GM23338 (cell line): ENCODE measurements around the gene CTRB1. TPM values are rescaled to one million over a fixed set of nuclear protein-coding genes. Genes with fewer than 3 reads are reported as not detected.

Source experiments
- ATAC-seq: fragments of 200-7000 bp; cut with Tn5 transposase; 3 replicates; pipeline ENCODE4 v1.9.1; 2020
- DNase-seq: peaks from one replicate; pipeline ENCODE4 v3.0.0-alpha.2; 2015; ENCODE audit warnings: low spot score
- H2AFZ ChIP-seq: fragments of 200-600 bp; sonication (generic); 2 replicates; pipeline ENCODE4 v1.8.0; 2016; ENCODE audit warnings: antibody characterized with exemption, mild to moderate bottlenecking, moderate library complexity
- H3F3A ChIP-seq: fragments of 200-600 bp; sonication (generic); replicated peaks from 2 replicates; pipeline ENCODE4 v1.8.0; 2017; ENCODE audit warnings: antibody characterized with exemption, mixed run types, low read depth
- H3K27ac ChIP-seq: fragments of 200-600 bp; sonication (generic); 2 replicates; pipeline ENCODE4 v1.6.1; 2016; ENCODE audit warnings: low read depth
- H3K27me3 ChIP-seq: fragments of 200-600 bp; sonication (generic); 2 replicates; pipeline ENCODE4 v1.8.0; 2016; ENCODE audit warnings: mild to moderate bottlenecking, mixed run types, moderate library complexity; ENCODE audit not compliant: insufficient read depth
- H3K36me3 ChIP-seq: fragments of 200-600 bp; sonication (generic); 2 replicates; pipeline ENCODE4 v1.8.0; 2016; ENCODE audit warnings: mild to moderate bottlenecking; ENCODE audit not compliant: insufficient read depth
- H3K4me1 ChIP-seq: fragments of 200-600 bp; sonication (generic); 2 replicates; pipeline ENCODE4 v1.8.0; 2016; ENCODE audit warnings: mild to moderate bottlenecking, moderate library complexity; ENCODE audit not compliant: insufficient read depth
- H3K4me2 ChIP-seq: fragments of 200-600 bp; sonication (generic); 2 replicates; pipeline ENCODE4 v1.7.1; 2017; ENCODE audit warnings: mixed run types
- H3K4me3 ChIP-seq: fragments of 200-600 bp; sonication (generic); 2 replicates; pipeline ENCODE4 v1.6.1; 2016; ENCODE audit warnings: mixed run types
- H3K79me2 ChIP-seq: fragments of 200-600 bp; sonication (generic); replicated peaks from 2 replicates; pipeline ENCODE4 v1.8.0; 2017; ENCODE audit warnings: mild to moderate bottlenecking; ENCODE audit not compliant: insufficient read depth
- H3K9me2 ChIP-seq: fragments of 200-600 bp; sonication (generic); 2 replicates; pipeline ENCODE4 v1.8.0; 2017; ENCODE audit not compliant: insufficient read depth
- H4K20me1 ChIP-seq: fragments of 200-600 bp; sonication (generic); replicated peaks from 2 replicates; pipeline ENCODE4 v1.8.0; 2017; ENCODE audit warnings: mild to moderate bottlenecking; ENCODE audit not compliant: insufficient read depth
- H3K27ac Mint-ChIP-seq: 2 replicates; pipeline ENCODE4 v1.8.0; 2020; ENCODE audit warnings: inconsistent platforms, mild to moderate bottlenecking, moderate library complexity, mixed read lengths
- H3K27me3 Mint-ChIP-seq: 3 replicates; pipeline ENCODE4 v1.8.0; 2022; ENCODE audit warnings: low read depth, mild to moderate bottlenecking, moderate library complexity, mixed read lengths, inconsistent platforms; ENCODE audit not compliant: insufficient read depth, poor library complexity
- H3K36me3 Mint-ChIP-seq: 3 replicates; pipeline ENCODE4 v1.8.0; 2021; ENCODE audit warnings: low read depth, mild to moderate bottlenecking, inconsistent platforms, moderate library complexity, mixed read lengths
- H3K4me1 Mint-ChIP-seq: 3 replicates; pipeline ENCODE4 v1.8.0; 2020; ENCODE audit warnings: mild to moderate bottlenecking, inconsistent platforms, mixed read lengths
- H3K4me3 Mint-ChIP-seq: 3 replicates; pipeline ENCODE4 v1.8.0; 2021; ENCODE audit warnings: moderate library complexity, mild to moderate bottlenecking, inconsistent platforms, mixed read lengths
- H3K9me3 Mint-ChIP-seq: 3 replicates; pipeline ENCODE4 v1.8.0; 2020; ENCODE audit warnings: moderate library complexity, mild to moderate bottlenecking, inconsistent platforms, mixed read lengths
- CREB1 ChIP-seq: fragments of 250-450 bp; sonication (Bioruptor Pico); IDR thresholded peaks from 2 replicates; pipeline ENCODE4 v1.5.0; 2020; ENCODE audit warnings: low read depth, mild to moderate bottlenecking, moderate library complexity
- EZH2 ChIP-seq: fragments of 200-600 bp; sonication (generic); IDR thresholded peaks from one replicate; pipeline ENCODE4 v1.8.0; 2017; ENCODE audit warnings: antibody characterized with exemption, mild to moderate bottlenecking, low read depth; ENCODE audit not compliant: unreplicated experiment
- EZH2phosphoT487 ChIP-seq: fragments of 200-600 bp; sonication (generic); IDR thresholded peaks from one replicate; pipeline ENCODE4 v1.8.1; 2018; ENCODE audit warnings: antibody characterized with exemption; ENCODE audit not compliant: unreplicated experiment
- JUNB ChIP-seq: IDR thresholded peaks from one replicate; pipeline ENCODE4 v1.6.1; 2016; ENCODE audit warnings: antibody characterized with exemption; ENCODE audit not compliant: unreplicated experiment
- NANOG ChIP-seq: IDR thresholded peaks from 2 replicates; pipeline ENCODE4 v1.6.1; 2016; ENCODE audit warnings: antibody characterized with exemption, borderline replicate concordance
- POLR2AphosphoS5 ChIP-seq: IDR thresholded peaks from 2 replicates; pipeline ENCODE4 v1.6.1; 2016; ENCODE audit warnings: antibody characterized with exemption, low read depth
- ZNF114 ChIP-seq: fragments of 250-450 bp; sonication (Bioruptor Pico); IDR thresholded peaks from 2 replicates; pipeline ENCODE4 v1.5.0; 2020; ENCODE audit warnings: mild to moderate bottlenecking, moderate library complexity
- ZNF331 ChIP-seq: fragments of 250-450 bp; sonication (Bioruptor Pico); IDR thresholded peaks from 2 replicates; pipeline ENCODE4 v1.5.0; 2020; ENCODE audit warnings: low read depth, mild to moderate bottlenecking, moderate library complexity
- polyA plus RNA-seq: library from polyadenylated mRNA; unstranded; fragments of >200 nt; fragmentation: Nextera tagmentation; extraction: Ambion mirVana; gene quantifications from 2 replicates; pipeline ENCODE4 v1.2.1, GENCODE V29; 2016
- total RNA-seq: library from RNA; depleted of rRNA; stranded (reverse); fragments of >200 nt; shearing (Covaris generic); gene quantifications from 2 replicates; pipeline ENCODE4 v1.2.3, GENCODE V29; 2014
- TF ChIP-seq, protein P1 (sequence below): IDR thresholded peaks from 2 replicates; pipeline ENCODE4 v1.6.1; 2016; ENCODE audit warnings: antibody characterized with exemption
- TF ChIP-seq, protein P2 (sequence below): fragments of 250-450 bp; sonication (Bioruptor Pico); IDR thresholded peaks from 2 replicates; pipeline ENCODE4 v1.5.0; 2020; ENCODE audit warnings: mild to moderate bottlenecking, moderate library complexity
- TF ChIP-seq, protein P3 (sequence below), 2 experiments: fragments of 200-600 bp in 1 of 2; sonication (generic) in 1 of 2; conservative IDR thresholded peaks; 2 replicates each; pipeline versions ENCODE4 v1.5.1 to v1.6.1; 2016 to 2017; ENCODE audit warnings: antibody characterized with exemption in 2 of 2, low read depth in 2 of 2, mild to moderate bottlenecking in 2 of 2, moderate library complexity in 1 of 2
- TF ChIP-seq, protein P4 (sequence below): IDR thresholded peaks from one replicate; pipeline ENCODE4 v1.6.1; 2018; ENCODE audit warnings: antibody characterized with exemption; ENCODE audit not compliant: unreplicated experiment

The CTRB1 gene
- total and polyA plus RNA-seq, 2 experiments from 2014 or later: not detected

DNA sequence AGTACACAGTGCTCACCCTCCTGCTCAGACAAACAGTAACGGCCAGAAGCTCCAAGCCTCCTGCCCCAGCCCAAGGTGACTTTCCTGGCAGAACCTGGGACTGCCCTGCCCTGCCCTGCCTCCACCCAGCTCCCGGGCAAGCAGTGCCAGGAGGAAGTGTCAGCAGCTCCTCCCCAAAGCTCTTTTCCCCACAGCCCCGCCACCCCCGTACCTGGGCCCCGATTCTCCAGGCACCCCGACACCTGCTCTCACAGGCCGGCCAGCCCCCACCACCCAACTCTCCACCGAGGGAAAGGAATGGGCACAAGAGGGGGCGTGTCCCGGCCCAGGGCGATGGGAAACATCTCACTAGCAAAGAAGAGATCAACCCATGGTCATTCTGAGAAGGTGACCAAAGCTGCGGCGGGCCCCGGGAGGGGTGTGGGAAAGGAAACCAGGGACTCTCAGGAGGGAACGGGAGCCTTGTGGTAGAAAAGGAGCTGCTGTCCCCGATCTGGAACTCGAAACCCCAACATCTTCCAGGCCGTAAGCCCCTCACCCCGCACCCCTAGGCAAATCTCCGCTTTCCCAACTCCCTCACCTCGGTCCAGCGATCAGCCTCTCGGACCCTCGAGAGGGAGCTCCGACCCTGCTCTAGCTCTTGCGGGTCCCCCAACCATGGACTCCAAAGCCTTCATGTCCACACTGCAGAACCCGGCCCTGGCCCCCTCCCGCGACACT lies 31.5 kb downstream of the CTRB1 start:
- Mint-ChIP-seq H3K27me3 (peaks cover 49% of the 10 kb centered on the region), H3K27ac (0 out of 2 replicates have a peak overlapping the region, but pooled peaks have one; percentile 18), H3K36me3 (no peaks in the 10 kb centered on the region; the same call in 1 of the 3 replicates), H3K4me1 (peaks cover 76% of the 10 kb centered on the region), H3K9me3 (no peaks in the 10 kb centered on the region), H3K4me3 (peak overlapping the region; percentile 86)
- Histone ChIP-seq H3K27me3 (no peaks in the 10 kb centered on the region), H2AFZ (no peak overlapping the region), H3K9me2 (no peaks in the 10 kb centered on the region), H3K27ac (no peak overlapping the region), H3F3A (peaks cover 32% of the 10 kb centered on the region), H3K4me3 (peak overlapping the region; percentile 90), H3K36me3 (no peaks in the 10 kb centered on the region), H3K4me1 (peaks cover 71% of the 10 kb centered on the region), H3K4me2 (peak overlapping the region; percentile 98), H3K79me2 (peaks cover 80% of the 10 kb centered on the region), H4K20me1 (peaks cover 49% of the 10 kb centered on the region)
- ATAC-seq (no peak), DNase-seq (peak; percentile 59)
- TF ChIP-seq, protein P1, sequence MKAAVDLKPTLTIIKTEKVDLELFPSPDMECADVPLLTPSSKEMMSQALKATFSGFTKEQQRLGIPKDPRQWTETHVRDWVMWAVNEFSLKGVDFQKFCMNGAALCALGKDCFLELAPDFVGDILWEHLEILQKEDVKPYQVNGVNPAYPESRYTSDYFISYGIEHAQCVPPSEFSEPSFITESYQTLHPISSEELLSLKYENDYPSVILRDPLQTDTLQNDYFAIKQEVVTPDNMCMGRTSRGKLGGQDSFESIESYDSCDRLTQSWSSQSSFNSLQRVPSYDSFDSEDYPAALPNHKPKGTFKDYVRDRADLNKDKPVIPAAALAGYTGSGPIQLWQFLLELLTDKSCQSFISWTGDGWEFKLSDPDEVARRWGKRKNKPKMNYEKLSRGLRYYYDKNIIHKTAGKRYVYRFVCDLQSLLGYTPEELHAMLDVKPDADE: no peak
- TF ChIP-seq, protein P2, sequence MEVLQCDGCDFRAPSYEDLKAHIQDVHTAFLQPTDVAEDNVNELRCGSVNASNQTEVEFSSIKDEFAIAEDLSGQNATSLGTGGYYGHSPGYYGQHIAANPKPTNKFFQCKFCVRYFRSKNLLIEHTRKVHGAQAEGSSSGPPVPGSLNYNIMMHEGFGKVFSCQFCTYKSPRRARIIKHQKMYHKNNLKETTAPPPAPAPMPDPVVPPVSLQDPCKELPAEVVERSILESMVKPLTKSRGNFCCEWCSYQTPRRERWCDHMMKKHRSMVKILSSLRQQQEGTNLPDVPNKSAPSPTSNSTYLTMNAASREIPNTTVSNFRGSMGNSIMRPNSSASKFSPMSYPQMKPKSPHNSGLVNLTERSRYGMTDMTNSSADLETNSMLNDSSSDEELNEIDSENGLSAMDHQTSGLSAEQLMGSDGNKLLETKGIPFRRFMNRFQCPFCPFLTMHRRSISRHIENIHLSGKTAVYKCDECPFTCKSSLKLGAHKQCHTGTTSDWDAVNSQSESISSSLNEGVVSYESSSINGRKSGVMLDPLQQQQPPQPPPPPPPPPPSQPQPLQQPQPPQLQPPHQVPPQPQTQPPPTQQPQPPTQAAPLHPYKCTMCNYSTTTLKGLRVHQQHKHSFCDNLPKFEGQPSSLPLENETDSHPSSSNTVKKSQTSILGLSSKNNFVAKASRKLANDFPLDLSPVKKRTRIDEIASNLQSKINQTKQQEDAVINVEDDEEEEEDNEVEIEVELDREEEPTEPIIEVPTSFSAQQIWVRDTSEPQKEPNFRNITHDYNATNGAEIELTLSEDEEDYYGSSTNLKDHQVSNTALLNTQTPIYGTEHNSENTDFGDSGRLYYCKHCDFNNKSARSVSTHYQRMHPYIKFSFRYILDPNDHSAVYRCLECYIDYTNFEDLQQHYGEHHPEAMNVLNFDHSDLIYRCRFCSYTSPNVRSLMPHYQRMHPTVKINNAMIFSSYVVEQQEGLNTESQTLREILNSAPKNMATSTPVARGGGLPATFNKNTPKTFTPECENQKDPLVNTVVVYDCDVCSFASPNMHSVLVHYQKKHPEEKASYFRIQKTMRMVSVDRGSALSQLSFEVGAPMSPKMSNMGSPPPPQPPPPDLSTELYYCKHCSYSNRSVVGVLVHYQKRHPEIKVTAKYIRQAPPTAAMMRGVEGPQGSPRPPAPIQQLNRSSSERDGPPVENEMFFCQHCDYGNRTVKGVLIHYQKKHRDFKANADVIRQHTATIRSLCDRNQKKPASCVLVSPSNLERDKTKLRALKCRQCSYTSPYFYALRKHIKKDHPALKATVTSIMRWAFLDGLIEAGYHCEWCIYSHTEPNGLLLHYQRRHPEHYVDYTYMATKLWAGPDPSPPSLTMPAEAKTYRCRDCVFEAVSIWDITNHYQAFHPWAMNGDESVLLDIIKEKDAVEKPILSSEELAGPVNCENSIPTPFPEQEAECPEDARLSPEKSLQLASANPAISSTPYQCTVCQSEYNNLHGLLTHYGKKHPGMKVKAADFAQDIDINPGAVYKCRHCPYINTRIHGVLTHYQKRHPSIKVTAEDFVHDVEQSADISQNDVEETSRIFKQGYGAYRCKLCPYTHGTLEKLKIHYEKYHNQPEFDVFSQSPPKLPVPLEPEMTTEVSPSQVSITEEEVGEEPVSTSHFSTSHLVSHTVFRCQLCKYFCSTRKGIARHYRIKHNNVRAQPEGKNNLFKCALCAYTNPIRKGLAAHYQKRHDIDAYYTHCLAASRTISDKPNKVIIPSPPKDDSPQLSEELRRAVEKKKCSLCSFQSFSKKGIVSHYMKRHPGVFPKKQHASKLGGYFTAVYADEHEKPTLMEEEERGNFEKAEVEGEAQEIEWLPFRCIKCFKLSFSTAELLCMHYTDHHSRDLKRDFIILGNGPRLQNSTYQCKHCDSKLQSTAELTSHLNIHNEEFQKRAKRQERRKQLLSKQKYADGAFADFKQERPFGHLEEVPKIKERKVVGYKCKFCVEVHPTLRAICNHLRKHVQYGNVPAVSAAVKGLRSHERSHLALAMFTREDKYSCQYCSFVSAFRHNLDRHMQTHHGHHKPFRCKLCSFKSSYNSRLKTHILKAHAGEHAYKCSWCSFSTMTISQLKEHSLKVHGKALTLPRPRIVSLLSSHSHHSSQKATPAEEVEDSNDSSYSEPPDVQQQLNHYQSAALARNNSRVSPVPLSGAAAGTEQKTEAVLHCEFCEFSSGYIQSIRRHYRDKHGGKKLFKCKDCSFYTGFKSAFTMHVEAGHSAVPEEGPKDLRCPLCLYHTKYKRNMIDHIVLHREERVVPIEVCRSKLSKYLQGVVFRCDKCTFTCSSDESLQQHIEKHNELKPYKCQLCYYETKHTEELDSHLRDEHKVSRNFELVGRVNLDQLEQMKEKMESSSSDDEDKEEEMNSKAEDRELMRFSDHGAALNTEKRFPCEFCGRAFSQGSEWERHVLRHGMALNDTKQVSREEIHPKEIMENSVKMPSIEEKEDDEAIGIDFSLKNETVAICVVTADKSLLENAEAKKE (CRISPR knock-in tag): no peak
- TF ChIP-seq POLR2AphosphoS5 (no peak), EZH2 (no peak), NANOG (no peak), CREB1 (CRISPR knock-in tag) (no peak), ZNF331 (CRISPR knock-in tag) (no peak), ZNF114 (CRISPR knock-in tag) (no peak), EZH2phosphoT487 (no peak), JUNB (no peak)
- TF ChIP-seq, protein P3, sequence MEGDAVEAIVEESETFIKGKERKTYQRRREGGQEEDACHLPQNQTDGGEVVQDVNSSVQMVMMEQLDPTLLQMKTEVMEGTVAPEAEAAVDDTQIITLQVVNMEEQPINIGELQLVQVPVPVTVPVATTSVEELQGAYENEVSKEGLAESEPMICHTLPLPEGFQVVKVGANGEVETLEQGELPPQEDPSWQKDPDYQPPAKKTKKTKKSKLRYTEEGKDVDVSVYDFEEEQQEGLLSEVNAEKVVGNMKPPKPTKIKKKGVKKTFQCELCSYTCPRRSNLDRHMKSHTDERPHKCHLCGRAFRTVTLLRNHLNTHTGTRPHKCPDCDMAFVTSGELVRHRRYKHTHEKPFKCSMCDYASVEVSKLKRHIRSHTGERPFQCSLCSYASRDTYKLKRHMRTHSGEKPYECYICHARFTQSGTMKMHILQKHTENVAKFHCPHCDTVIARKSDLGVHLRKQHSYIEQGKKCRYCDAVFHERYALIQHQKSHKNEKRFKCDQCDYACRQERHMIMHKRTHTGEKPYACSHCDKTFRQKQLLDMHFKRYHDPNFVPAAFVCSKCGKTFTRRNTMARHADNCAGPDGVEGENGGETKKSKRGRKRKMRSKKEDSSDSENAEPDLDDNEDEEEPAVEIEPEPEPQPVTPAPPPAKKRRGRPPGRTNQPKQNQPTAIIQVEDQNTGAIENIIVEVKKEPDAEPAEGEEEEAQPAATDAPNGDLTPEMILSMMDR (conservative IDR thresholded peaks at IDR 0.05; ENCODE audit: low read depth in 2 of 2): no peak
- TF ChIP-seq, protein P4, sequence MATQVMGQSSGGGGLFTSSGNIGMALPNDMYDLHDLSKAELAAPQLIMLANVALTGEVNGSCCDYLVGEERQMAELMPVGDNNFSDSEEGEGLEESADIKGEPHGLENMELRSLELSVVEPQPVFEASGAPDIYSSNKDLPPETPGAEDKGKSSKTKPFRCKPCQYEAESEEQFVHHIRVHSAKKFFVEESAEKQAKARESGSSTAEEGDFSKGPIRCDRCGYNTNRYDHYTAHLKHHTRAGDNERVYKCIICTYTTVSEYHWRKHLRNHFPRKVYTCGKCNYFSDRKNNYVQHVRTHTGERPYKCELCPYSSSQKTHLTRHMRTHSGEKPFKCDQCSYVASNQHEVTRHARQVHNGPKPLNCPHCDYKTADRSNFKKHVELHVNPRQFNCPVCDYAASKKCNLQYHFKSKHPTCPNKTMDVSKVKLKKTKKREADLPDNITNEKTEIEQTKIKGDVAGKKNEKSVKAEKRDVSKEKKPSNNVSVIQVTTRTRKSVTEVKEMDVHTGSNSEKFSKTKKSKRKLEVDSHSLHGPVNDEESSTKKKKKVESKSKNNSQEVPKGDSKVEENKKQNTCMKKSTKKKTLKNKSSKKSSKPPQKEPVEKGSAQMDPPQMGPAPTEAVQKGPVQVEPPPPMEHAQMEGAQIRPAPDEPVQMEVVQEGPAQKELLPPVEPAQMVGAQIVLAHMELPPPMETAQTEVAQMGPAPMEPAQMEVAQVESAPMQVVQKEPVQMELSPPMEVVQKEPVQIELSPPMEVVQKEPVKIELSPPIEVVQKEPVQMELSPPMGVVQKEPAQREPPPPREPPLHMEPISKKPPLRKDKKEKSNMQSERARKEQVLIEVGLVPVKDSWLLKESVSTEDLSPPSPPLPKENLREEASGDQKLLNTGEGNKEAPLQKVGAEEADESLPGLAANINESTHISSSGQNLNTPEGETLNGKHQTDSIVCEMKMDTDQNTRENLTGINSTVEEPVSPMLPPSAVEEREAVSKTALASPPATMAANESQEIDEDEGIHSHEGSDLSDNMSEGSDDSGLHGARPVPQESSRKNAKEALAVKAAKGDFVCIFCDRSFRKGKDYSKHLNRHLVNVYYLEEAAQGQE: no peak
